Thoracic aorta (tissue), 2 donors: ENCODE measurements around the gene CRELD1. TPM values are rescaled to one million over a fixed set of nuclear protein-coding genes. Genes with fewer than 3 reads are reported as not detected.
A peak's percentile ranks its signal among the peaks of the same experiment; 100 is the strongest.

Source experiments
- ATAC-seq: fragments of 150-250 bp; one replicate; pipeline ENCODE4 v1.8.0; 2017; ENCODE audit warnings: low read depth; ENCODE audit not compliant: insufficient number of reproducible peaks, low FRiP score
- DNase-seq: peaks from one replicate; pipeline ENCODE4 v3.0.0-alpha.2; 2020; ENCODE audit warnings: low spot score
- H3K27ac ChIP-seq, 2 donors: fragments of 200-600 bp; sonication (generic); 1 replicate in 1 of 2; 2 replicates in 1 of 2; pipeline ENCODE4 v1.5.1; 2016; ENCODE audit warnings: mild to moderate bottlenecking in 2 of 2, moderate library complexity in 2 of 2
- H3K27me3 ChIP-seq: fragments of 200-600 bp; sonication (generic); replicated peaks from 2 replicates; pipeline ENCODE4 v1.6.0; 2016; ENCODE audit warnings: mild to moderate bottlenecking; ENCODE audit not compliant: insufficient read depth
- H3K36me3 ChIP-seq: fragments of 200-600 bp; sonication (generic); one replicate; pipeline ENCODE4 v1.5.1; 2016
- H3K4me1 ChIP-seq, 2 donors: fragments of 200-600 bp; sonication (generic); 1 replicate in 1 of 2; 2 replicates in 1 of 2; pipeline versions ENCODE4 v1.5.1 to v1.6.0; 2016; ENCODE audit warnings: low read depth in 2 of 2, mild to moderate bottlenecking in 1 of 2; ENCODE audit not compliant: control insufficient read depth in 1 of 2
- H3K4me3 ChIP-seq: fragments of 200-600 bp; sonication (generic); 2 replicates; pipeline ENCODE4 v1.5.1; 2016; ENCODE audit warnings: mild to moderate bottlenecking
- H3K9me3 ChIP-seq: fragments of 200-600 bp; sonication (generic); 2 replicates; pipeline ENCODE4 v1.5.1; 2016
- CTCF ChIP-seq: fragments of 200-600 bp; sonication (generic); IDR thresholded peaks from one replicate; pipeline ENCODE4 v1.5.1; 2019; ENCODE audit warnings: antibody characterized with exemption
- total RNA-seq, 2 donors: library from RNA; depleted of rRNA; stranded (reverse); fragments of >200 nt; gene quantifications; one replicate each; pipeline versions ENCODE4 v1.1.0 to v1.2.3, GENCODE V29; 2016

Gene CRELD1
- total RNA-seq, 2 donors from 2014 or later = 37.2 to 37.4 TPM

- H3K27me3 ChIP-seq = no peaks in the 10 kb centered on the region
- H3K27ac ChIP-seq = peak overlapping the region; percentile 91 to 95
- no peak for ATAC-seq
- no peak for DNase-seq
- TF ChIP-seq CTCF = no peak
- H3K36me3 ChIP-seq = no peaks in the 10 kb centered on the region
- H3K4me3 ChIP-seq = peak overlapping the region; percentile 89
- peaks cover 29 to 38% of the 10 kb centered on the region in 2 donors for H3K4me1 ChIP-seq
- no peaks in the 10 kb centered on the region for H3K9me3 ChIP-seq
Observed at GRCh38 chr3:9917820-9918219, 15.8 kb upstream of the CRELD1 start.

- H3K36me3 ChIP-seq = no peaks in the 10 kb centered on the region
- no peaks in the 10 kb centered on the region for H3K9me3 ChIP-seq
- H3K4me1 ChIP-seq = peaks cover 29 to 38% of the 10 kb centered on the region in 2 donors
- no peaks in the 10 kb centered on the region for H3K27me3 ChIP-seq
- no peak for TF ChIP-seq CTCF
- DNase-seq = no peak
- H3K27ac ChIP-seq = peak overlapping the region in 1 of 2 donors; percentile 95
- H3K4me3 ChIP-seq = peak overlapping the region; percentile 89
- ATAC-seq = no peak
Observed at GRCh38 chr3:9918261-9919038, 15.2 kb upstream of the CRELD1 start.

- H3K4me3 ChIP-seq = no peak overlapping the region
- H3K36me3 ChIP-seq = peaks cover 19% of the 10 kb centered on the region
- H3K4me1 ChIP-seq = peaks cover 5 to 11% of the 10 kb centered on the region in 2 donors
- ATAC-seq (no peak), DNase-seq (no peak)
- H3K9me3 ChIP-seq = no peaks in the 10 kb centered on the region
- H3K27ac ChIP-seq = no peak overlapping the region
- no peak for TF ChIP-seq CTCF
- no peaks in the 10 kb centered on the region for H3K27me3 ChIP-seq
Observed at GRCh38 chr3:9928158-9928557, 5.5 kb upstream of the CRELD1 start.

GRCh38 chr3:9930804-9931418 is 2.7 kb upstream of the CRELD1 start:
- Histone ChIP-seq H3K27ac (no peak overlapping the region), H3K36me3 (peaks cover 19% of the 10 kb centered on the region), H3K27me3 (no peaks in the 10 kb centered on the region), H3K4me1 (peaks cover 20 to 31% of the 10 kb centered on the region in 2 donors), H3K4me3 (no peak overlapping the region), H3K9me3 (no peaks in the 10 kb centered on the region)
- DNase-seq (no peak), ATAC-seq (no peak)
- TF ChIP-seq CTCF = no peak

- H3K27ac ChIP-seq = peak overlapping the region; percentile 92 to 95
- ATAC-seq (no peak), DNase-seq (no peak)
- H3K4me1 ChIP-seq = peaks cover 23 to 32% of the 10 kb centered on the region in 2 donors
- H3K9me3 ChIP-seq = no peaks in the 10 kb centered on the region
- H3K36me3 ChIP-seq = peaks cover 22% of the 10 kb centered on the region
- no peak for TF ChIP-seq CTCF
- H3K4me3 ChIP-seq = peak overlapping the region; percentile 94
- H3K27me3 ChIP-seq = no peaks in the 10 kb centered on the region
Observed at GRCh38 chr3:9932535-9932842, 1.1 kb upstream of the CRELD1 start.
